Body of pancreas (tissue), 4 donors: ENCODE measurements around the gene TMEM164.

Experiments used
- CTCF ChIP-seq, 7 experiments: fragments of 450-650 bp in 4 of 7; fragments of 200-600 bp in 3 of 7; sonication (generic) in 3 of 7; IDR thresholded peaks; one replicate each; pipeline ENCODE4 v1.5.1; 2016 to 2019; ENCODE audit warnings: antibody characterized with exemption in 7 of 7
- POLR2A ChIP-seq, 3 donors: fragments of 450-650 bp; IDR thresholded peaks; one replicate each; pipeline ENCODE4 v1.6.1; 2016; ENCODE audit warnings: antibody characterized with exemption in 3 of 3, mild to moderate bottlenecking in 2 of 3

- TF ChIP-seq CTCF (IDR thresholded peaks at IDR 0.05) (no peak), POLR2A (IDR thresholded peaks at IDR 0.05) (no peak)
Observed at GRCh38 chrX:110188701-110189558, 186.0 kb downstream of the TMEM164 start.
